Right forelimb (tissue), 1 donor: Measurements from ENCODE around the gene RASSF3.
A peak's percentile ranks its signal among the peaks of the same experiment; 100 is the strongest.
"Not testable (repeated sequence)": the region's sequence is repeated elsewhere in the genome, so short reads cannot be mapped to it uniquely, and the experiment has no call there.

ENCODE experiments used
- DNase-seq: peaks from one replicate; pipeline ENCODE4 v3.0.0-alpha.2; 2018

Gene RASSF3

DNA sequence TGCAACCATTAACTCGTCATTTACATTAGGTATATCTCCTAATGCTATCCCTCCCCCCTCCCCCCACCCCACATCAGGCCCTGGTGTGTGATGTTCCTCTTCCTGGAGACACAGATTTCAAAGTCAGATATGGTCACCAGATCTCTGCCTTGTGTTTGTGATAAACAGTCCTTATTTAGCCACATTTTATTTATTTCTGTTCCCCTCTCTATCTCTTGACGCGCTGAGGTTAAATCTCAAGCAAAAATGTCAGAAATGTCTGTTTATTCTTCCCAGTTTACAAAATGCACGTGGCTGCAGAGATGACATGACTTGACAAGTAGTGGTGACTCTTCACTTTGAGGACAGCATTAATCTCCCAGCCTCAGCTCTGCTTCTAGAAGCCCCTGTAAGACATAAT, 11.5 kb upstream of the RASSF3 start:
- no peak for DNase-seq

GRCh38 chr12:64600164-64600561, 10.1 kb upstream of the RASSF3 start:
- DNase-seq, result no peak

DNA sequence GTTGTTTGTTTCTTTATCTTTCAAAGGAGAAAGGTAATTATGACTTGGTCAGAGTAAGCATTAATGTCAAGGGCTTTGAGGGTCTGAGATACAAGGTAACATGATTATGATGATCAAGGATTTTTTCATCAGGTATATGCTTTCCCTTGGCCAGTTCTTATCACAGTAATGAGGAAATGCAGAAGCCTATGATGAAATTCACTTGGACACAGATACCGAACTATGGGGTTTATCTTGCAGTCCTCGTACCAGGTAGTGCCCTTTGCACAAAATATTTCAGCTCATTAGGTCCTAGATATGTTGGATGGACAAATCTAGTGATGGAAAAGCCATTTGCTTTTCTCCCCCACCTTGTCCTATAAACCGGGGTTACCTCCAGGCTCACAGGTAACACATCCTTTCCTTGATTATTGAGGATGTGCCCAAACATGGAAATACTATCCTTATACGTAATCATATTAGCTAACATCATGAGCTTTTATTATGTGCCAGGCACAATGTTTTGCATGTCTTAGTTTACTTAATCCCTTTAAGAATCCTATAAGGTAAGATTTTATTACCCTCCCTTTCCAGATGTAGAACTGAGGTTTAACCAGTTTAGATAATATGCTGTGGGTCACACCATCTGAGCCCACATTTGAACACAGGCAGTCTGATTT, 7.0 kb upstream of the RASSF3 start:
- no peak for DNase-seq

DNA sequence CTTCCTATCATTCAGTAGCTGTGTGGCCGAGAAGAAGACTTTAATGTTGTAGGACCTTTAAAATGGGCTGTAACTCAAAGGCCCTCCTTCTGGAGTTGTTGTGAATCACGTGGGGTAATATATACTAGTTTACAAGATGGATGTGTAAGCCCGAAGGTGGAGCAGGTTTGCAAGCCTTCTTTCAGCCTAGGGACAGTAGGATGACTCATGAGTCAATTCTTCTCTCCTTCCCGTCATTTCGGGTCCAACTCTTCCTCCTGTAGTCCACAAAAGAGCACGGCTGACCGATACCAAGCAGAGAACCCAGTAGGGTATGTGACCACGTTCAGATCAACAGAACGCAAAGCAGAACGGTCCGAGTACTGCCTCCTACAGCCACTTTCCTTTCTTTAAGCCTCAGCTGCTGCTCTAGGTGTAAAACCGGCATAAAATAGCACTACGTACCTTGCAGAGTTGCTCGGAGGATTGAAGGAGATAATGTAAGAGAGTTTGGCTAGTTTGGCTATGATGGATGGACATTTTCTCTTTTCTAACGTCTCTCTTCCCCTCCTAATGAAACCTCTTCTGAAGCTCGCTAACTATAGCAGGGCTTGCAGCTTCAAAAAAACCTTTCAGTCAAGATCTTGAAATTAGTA, 1.3 kb upstream of the RASSF3 start:
- peak; percentile 47 for DNase-seq

DNA sequence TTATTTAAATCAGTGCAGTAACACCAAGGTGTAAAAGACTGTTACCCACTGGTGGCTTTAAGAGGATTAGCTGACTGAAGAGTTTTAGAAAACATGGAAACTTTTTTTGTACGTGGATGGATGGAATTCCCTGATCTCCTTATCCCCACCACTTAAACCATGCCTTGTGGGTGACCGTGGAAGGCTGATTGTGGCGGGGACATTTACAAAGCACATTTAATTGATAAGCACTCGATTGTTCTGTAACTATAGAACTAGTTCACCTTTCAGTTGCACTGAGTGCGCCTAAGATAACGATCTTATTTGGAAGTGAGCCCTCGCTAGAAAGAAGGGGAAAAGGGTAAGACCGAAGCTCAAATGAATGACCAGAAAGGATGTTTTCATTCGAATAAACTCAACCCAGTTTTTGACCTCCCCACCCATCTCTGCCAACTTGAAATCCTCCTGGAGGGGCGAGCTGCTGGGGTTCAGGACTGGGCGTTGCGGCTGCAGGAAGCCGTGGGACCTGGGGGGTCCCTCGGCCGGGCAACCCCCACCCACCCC, 688 bp upstream of the RASSF3 start:
- peak; percentile 41 for DNase-seq

- DNase-seq, result peak; percentile 72
These were observed 505 bp downstream of the RASSF3 start for GRCh38 chr12:64610660-64611340.

DNA sequence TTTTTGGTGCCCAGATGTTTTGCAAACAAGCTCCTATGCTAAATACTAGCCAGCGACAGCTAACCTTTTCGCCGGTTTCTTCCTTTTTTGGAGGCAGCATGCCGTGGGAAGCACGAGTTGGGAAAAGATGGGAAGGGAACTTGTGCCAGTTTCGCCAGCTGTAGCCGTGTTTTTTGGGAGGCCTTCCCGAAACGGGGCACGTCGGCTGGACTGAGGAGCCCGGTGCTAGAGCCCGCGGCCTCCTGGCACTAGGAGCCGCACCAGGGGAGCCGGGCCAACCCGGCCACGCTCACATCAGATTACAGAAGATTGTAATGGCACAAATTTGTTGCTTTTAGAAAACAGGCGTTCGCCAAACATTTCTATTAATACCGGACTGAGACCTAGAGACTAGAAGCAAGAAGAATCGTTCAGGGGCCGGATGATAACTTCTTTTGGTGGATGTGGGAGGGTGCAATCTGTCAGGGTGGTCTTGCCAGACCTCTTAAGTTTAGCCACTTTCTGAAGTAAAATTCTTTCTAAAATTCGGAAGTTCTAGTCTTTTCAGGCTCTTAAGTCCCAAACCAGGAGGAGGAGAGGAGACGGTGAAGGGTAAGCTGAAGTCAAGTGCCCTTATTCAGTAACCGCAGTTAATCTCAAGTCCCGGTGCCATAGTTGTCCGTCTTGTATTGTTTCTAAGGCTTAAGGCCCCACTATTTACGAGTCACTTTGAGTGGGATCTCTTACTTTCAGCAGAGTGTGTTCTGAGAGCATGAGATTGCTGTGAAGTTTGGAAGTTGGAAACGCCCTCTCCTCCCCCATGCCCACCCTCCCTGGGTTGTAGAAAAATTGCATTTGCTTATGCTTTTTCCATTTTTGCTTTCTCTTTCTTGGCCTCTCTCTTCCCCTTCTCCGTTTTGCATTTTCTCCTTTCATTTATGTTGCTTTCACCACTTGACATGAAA, 1.3 kb downstream of the RASSF3 start:
- DNase-seq, result peak; percentile 67

DNA sequence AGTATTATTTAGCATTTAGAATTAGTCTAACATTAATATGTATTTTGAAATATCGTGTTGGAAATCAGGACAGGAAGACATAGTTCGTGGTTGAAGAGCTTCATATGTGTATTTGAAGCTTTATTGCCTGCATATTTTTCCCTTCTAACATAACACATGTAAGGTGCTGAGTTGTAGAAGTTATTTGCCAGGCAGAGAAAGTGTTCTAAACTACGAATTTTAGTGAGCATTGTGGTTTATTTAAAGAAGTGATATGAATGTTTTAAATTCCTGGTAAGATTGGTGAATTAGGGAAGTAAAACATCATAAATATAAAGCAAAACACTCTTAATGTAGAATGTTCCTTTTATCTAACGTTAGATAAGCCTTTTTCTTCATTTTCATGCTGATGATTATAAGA, 2.5 kb downstream of the RASSF3 start:
- no peak for DNase-seq

- DNase-seq, result not testable (repeated sequence)
These were observed 3.6 kb downstream of the RASSF3 start for GRCh38 chr12:64613775-64614398.

DNA sequence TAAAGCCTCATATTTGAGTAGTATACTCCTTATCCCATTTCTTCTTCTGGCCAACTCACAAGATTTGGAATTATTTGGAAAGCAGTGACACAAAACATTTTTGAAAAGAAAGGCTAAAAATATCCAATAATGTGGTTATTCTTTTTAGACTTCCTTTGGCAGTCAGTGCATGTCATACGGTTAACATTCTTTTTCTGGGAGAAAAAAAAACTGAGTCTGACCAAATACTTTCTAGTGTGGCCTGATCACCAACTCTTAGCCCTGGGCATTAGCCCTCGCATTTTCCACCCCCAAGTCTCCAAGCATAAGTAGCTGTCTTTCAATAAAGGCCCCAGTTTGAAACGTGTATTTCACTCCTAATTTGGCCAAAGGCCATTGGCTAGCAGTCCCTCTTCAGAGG, 5.9 kb downstream of the RASSF3 start:
- DNase-seq, result peak; percentile 45

- no peak for DNase-seq
These were observed 8.8 kb downstream of the RASSF3 start for GRCh38 chr12:64618953-64619590.

- no peak for DNase-seq
These were observed 11.1 kb downstream of the RASSF3 start for GRCh38 chr12:64621257-64621942.

- DNase-seq, result no peak
These were observed 13.7 kb downstream of the RASSF3 start for GRCh38 chr12:64624035-64624434.

DNA sequence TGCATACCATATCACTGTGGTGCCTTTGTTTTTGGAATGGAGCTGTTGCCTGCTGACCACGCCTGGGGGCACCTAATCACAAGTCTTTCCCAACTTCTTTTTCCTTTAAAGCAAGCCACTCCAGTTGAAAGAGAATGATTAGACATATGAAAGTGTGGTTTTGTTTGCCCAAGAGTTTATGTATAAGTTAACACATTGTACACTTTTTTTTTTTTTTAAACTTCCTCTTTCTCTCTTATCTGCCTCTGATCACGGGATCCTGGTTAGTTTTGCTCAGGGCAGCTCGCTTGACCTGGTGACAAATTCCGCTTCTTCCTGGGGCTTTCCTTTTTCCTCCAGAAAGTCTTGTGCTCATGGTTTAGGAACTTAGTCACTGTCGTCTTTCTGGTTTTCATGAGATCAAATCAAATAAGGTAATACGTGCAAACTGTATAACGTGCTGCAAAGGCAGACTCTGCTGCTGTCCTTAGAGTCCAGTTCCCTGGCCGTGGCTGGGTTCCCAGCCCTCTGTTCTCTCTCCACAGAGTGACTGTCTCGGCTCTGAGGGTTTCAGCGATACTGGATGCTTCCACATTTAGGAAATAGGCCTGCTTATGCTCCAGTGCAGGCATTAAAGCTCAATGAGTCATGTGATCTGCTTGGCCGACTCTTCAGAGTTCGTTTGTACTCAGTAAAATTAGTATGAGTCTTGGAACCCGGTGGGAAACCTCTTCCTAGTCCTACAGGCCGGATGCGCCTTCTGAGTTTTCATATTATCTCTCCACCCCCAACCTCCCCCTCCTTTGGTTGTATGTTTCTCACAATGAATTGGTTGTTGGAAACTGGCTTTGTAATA, 15.2 kb downstream of the RASSF3 start:
- DNase-seq, result peak; percentile 54

- not testable (repeated sequence) for DNase-seq
These were observed 16.3 kb downstream of the RASSF3 start for GRCh38 chr12:64626588-64626987.

GRCh38 chr12:64627771-64628170, 17.5 kb downstream of the RASSF3 start:
- no peak for DNase-seq

- DNase-seq, result no peak
These were observed 20.9 kb downstream of the RASSF3 start for GRCh38 chr12:64631197-64631596.

DNA sequence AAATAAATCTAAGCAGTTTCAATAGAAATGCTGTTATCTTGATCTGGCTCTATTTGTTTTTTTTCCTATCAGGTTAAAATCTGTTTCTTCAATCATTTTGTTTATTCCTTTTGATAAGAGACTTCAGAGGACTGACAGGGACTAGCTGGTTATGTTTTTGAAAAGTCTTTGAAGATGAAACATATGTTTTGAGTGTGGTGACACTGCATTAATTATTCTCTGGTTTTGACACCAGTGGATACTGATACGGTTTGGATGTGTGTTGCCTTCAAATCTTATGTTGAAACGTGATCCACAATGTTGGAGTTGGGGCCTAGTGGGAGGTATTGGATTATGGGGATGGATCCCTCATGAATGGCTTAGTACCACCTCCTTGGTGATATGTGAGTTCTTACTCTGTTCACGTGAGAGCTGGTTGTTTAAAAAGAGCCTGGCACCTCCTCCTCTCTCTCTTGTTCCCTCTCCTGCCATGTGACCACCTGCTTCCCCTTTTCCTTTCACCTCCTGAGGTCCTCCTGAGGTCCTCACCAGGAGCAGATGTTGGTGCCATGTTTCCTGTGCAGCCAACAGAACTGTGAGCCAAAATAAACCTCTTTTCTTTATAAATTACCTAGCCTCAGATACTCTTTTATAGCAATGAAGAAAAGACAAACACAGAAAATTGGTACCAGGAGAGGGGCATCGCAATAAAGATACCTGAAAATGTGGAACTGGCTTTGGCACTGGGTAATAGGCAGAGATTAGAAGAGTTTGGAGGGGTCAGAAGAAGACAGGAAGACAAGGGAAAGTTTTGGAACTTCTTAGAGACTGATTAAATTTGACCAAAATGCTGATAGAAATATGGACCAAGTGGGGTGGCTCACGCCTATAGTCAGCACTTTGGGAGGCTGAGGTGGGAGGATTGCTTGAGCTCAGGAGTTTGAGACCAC, 23.0 kb downstream of the RASSF3 start:
- no peak for DNase-seq

DNA sequence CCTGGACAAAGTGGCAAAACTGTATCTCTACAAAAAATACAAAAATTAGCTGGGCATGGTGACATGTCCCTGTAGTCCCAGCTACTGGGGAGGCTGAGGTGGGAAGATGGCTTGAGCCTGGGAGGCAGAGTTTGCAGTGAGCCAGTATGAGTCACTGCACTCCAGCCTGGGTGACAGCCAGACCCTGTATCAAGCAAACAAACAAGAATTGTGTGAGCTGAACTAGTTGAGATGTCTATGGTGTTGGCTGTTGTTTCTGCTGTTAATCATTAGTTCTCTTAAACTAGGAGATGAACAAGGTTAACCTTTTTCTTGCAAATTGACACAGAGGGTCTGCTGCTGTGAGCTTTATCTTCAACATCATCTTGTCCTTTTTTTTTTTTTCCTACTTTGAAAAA, 23.6 kb downstream of the RASSF3 start:
- no peak for DNase-seq
